C4-2B (cell line): ENCODE measurements around the gene SPHKAP.

Source experiments
- H3K27ac ChIP-seq: fragments of 450-650 bp; 2 replicates; pipeline ENCODE4 v1.5.1; 2017
- CTCF ChIP-seq: fragments of 450-650 bp; conservative IDR thresholded peaks from 2 replicates; pipeline ENCODE4 v1.5.1; 2017; ENCODE audit warnings: mild to moderate bottlenecking
- ZFX ChIP-seq: fragments of 450-650 bp; IDR thresholded peaks from 2 replicates; pipeline ENCODE4 v1.6.1; 2017

The SPHKAP gene

GRCh38 chr2:228131833-228132232 lies 49.7 kb downstream of the SPHKAP start:
- H3K27ac ChIP-seq, result no peak overlapping the region

GRCh38 chr2:228126401-228126800 lies 55.1 kb downstream of the SPHKAP start:
- no peak for TF ChIP-seq CTCF
- no peak overlapping the region for H3K27ac ChIP-seq

More at GRCh38 chr2:228131833-228132232, 49.7 kb downstream of the SPHKAP start:
- TF ChIP-seq ZFX, result no peak
- TF ChIP-seq CTCF, result no peak

- no peak overlapping the region for H3K27ac ChIP-seq
- TF ChIP-seq CTCF (no peak), ZFX (no peak)
Observed at GRCh38 chr2:228118940-228119339, 62.5 kb downstream of the SPHKAP start.

GRCh38 chr2:228107846-228108245 lies 73.6 kb downstream of the SPHKAP start:
- no peak for TF ChIP-seq ZFX
- no peak for TF ChIP-seq CTCF
- no peak overlapping the region for H3K27ac ChIP-seq

GRCh38 chr2:228105526-228106250 lies 75.8 kb downstream of the SPHKAP start:
- H3K27ac ChIP-seq, result no peak overlapping the region
- TF ChIP-seq ZFX (no peak), CTCF (no peak)

GRCh38 chr2:228104215-228104614 lies 77.3 kb downstream of the SPHKAP start:
- H3K27ac ChIP-seq, result no peak overlapping the region
- TF ChIP-seq CTCF (no peak), ZFX (no peak)

- H3K27ac ChIP-seq, result no peak overlapping the region
- no peak for TF ChIP-seq ZFX
- no peak for TF ChIP-seq CTCF
Observed at GRCh38 chr2:228103379-228103778, 78.1 kb downstream of the SPHKAP start.
